B cell (primary cell): ENCODE measurements around the gene ADD3. TPM values are rescaled to one million over a fixed set of nuclear protein-coding genes. Genes with fewer than 3 reads are reported as not detected.

Experiments
- ATAC-seq: fragments of 200-7000 bp; cut with Tn5 transposase; one replicate; pipeline ENCODE4 v1.10.0; 2021; ENCODE audit warnings: low read depth, mild to moderate bottlenecking, moderate number of reproducible peaks, moderate library complexity
- CTCF ChIA-PET: fragments of 350-600 bp; sonication (Branson Sonifier 250); formaldehyde crosslinking; loops from one replicate; lab custom pipeline; 2021; ENCODE audit warnings: antibody characterized with exemption, inconsistent platforms; lab: Charles Lee
- POLR2A ChIA-PET: fragments of 350-600 bp; sonication (Branson Sonifier 250); formaldehyde crosslinking; loops from one replicate; lab custom pipeline; 2021; ENCODE audit warnings: antibody characterized with exemption; lab: Charles Lee
- DNase-seq: peaks from one replicate; pipeline ENCODE4 v3.0.0; 2013
- H2AFZ ChIP-seq: 2 replicates; pipeline ENCODE4 v1.6.1; 2012; ENCODE audit warnings: mild to moderate bottlenecking, low read depth, low read length; ENCODE audit not compliant: insufficient read depth, poor library complexity, severe bottlenecking
- H3K27ac ChIP-seq, 2 donors: 1 replicate in 1 of 2; 2 replicates in 1 of 2; pipeline ENCODE4 v1.5.1; 2012 to 2013; ENCODE audit warnings: low read length in 2 of 2, mild to moderate bottlenecking in 2 of 2, moderate library complexity in 1 of 2
- H3K27me3 ChIP-seq, 4 experiments: fragments of 200-600 bp in 1 of 4; sonication (generic) in 1 of 4; replicated peaks in 1 of 4; 1 replicate in 2 of 4; 2 replicates in 2 of 4; pipeline versions ENCODE4 v1.6.1 to v1.7.0; 2013 to 2016; ENCODE audit warnings: low read length in 3 of 4, mild to moderate bottlenecking in 2 of 4, mixed read lengths in 1 of 4, moderate library complexity in 1 of 4; ENCODE audit not compliant: insufficient read depth in 4 of 4, control insufficient read depth in 3 of 4; ENCODE audit errors: control extremely low read depth in 1 of 4
- H3K36me3 ChIP-seq, 2 experiments: replicated peaks in 1 of 2; 1 replicate in 1 of 2; 2 replicates in 1 of 2; pipeline versions ENCODE4 v1.6.1 to v1.7.1; 2013; ENCODE audit warnings: low read length in 1 of 2; ENCODE audit not compliant: insufficient read depth in 2 of 2, control insufficient read depth in 1 of 2; ENCODE audit errors: control extremely low read depth in 1 of 2, extremely low read depth in 1 of 2
- H3K4me1 ChIP-seq, 2 donors: fragments of 200-600 bp in 1 of 2; sonication (generic) in 1 of 2; 1 replicate in 1 of 2; 2 replicates in 1 of 2; pipeline versions ENCODE4 v1.5.1 to v1.6.1; 2013 to 2017; ENCODE audit warnings: low read length in 2 of 2; ENCODE audit not compliant: control insufficient read depth in 2 of 2, insufficient read depth in 2 of 2
- H3K4me2 ChIP-seq: replicated peaks from 2 replicates; pipeline ENCODE3; 2012; ENCODE audit warnings: mild to moderate bottlenecking, low read depth, low read length; ENCODE audit not compliant: poor library complexity, severe bottlenecking
- H3K4me3 ChIP-seq, 5 experiments: fragments of 200-600 bp in 1 of 5; sonication (generic) in 1 of 5; 1 replicate in 3 of 5; 2 replicates in 2 of 5; pipeline versions ENCODE4 v1.5.1 to v1.7.0; 2011 to 2016; ENCODE audit warnings: low read length in 4 of 5, mild to moderate bottlenecking in 4 of 5, low read depth in 2 of 5, control low read depth in 1 of 5, moderate library complexity in 1 of 5; ENCODE audit not compliant: insufficient read depth in 1 of 5; ENCODE audit errors: control extremely low read depth in 1 of 5, extremely low read depth in 1 of 5
- H3K79me2 ChIP-seq: fragments of 200-600 bp; sonication (generic); one replicate; pipeline ENCODE4 v1.6.0; 2016; ENCODE audit warnings: low read length; ENCODE audit not compliant: control insufficient read depth, insufficient read depth
- H3K9ac ChIP-seq: fragments of 200-600 bp; sonication (generic); 2 replicates; pipeline ENCODE4 v1.6.1; 2017; ENCODE audit warnings: mild to moderate bottlenecking, low read length, moderate library complexity
- H3K9me3 ChIP-seq, 3 donors: one replicate each; pipeline versions ENCODE4 v1.6.1 to v1.7.1; 2013; ENCODE audit warnings: low read length in 2 of 3; ENCODE audit not compliant: control insufficient read depth in 2 of 3, insufficient read depth in 1 of 3; ENCODE audit errors: control extremely low read depth in 1 of 3
- H4K20me1 ChIP-seq: 2 replicates; pipeline ENCODE4 v1.6.0; 2012; ENCODE audit warnings: mild to moderate bottlenecking, low read length; ENCODE audit not compliant: insufficient read depth, control insufficient read depth, poor library complexity, severe bottlenecking
- H3K27ac Mint-ChIP-seq: one replicate; pipeline ENCODE4 v1.8.0; 2021; ENCODE audit warnings: mixed read lengths
- H3K27me3 Mint-ChIP-seq: one replicate; pipeline ENCODE4 v1.8.0; 2021; ENCODE audit warnings: mixed read lengths
- H3K4me1 Mint-ChIP-seq: one replicate; pipeline ENCODE4 v1.8.0; 2021; ENCODE audit warnings: mixed read lengths
- H3K4me3 Mint-ChIP-seq: one replicate; pipeline ENCODE4 v1.8.0; 2021; ENCODE audit warnings: mixed read lengths
- H3K9me3 Mint-ChIP-seq: one replicate; pipeline ENCODE4 v1.8.0; 2022; ENCODE audit warnings: mixed read lengths; ENCODE audit not compliant: insufficient read depth
- EZH2 ChIP-seq: IDR thresholded peaks from 2 replicates; pipeline ENCODE4 v1.6.1; 2012; ENCODE audit warnings: borderline replicate concordance, low read depth, mild to moderate bottlenecking, moderate library complexity, low read length; ENCODE audit not compliant: insufficient read depth, poor library complexity, severe bottlenecking
- WGBS: methylation state at CpG from one replicate; pipeline ENCODE4 v1.1.5; 2013; ENCODE audit warnings: missing lambda C conversion rate; ENCODE audit not compliant: insufficient coverage; 5-methylcytosine and 5-hydroxymethylcytosine counted together
- intact Hi-C: fragments of 100-400 bp; cut with micrococcal nuclease; formaldehyde crosslinking; loops from one replicate; pipeline ENCODE4 v1.10.0; 2022
- polyA plus RNA-seq: library from polyadenylated mRNA; depleted of rRNA; stranded (reverse); fragments of >200 nt; gene quantifications from 2 replicates; pipeline ENCODE4 v1.2.3, GENCODE V29; 2012
- total RNA-seq, 2 donors: library from RNA; stranded (reverse); fragments of 120-200 nt in 1 of 2; gene quantifications; 1 replicate in 1 of 2; 2 replicates in 1 of 2; pipeline versions ENCODE4 v1.2.3 to v1.2.4, GENCODE V29; 2013 to 2022
- TF ChIP-seq, protein P1 (sequence below): fragments of 200-600 bp; IDR thresholded peaks from one replicate; pipeline ENCODE4 v1.8.0; 2022; ENCODE audit warnings: antibody characterized with exemption, mild to moderate bottlenecking

The ADD3 gene
- total and polyA plus RNA-seq, 2 donors (not counting 1 experiment from before 2014, with no cell fraction given): 156 to 185 TPM

DNA sequence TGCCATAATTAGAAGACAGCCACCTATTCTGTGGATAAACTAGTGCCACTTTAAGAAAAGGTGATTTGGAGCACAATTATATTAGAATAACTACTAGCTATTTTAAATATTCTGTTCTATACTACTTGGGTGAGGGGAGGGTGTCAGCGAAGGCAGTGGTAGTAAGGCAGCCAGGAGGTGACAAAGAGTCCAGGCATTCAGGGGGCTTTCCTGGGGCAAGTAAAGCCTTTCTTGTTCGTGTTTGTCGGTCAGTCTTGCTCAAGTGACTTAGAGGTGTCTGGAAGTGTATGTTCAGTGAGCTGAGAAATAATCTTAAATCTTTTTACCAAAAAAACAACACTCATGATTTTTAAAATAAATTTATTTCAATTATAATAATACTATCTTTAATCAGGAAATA is 34.4 kb downstream of the ADD3 start:
- Histone ChIP-seq H3K9me3 (peaks cover 0 to 2% (median 0%) of the 10 kb centered on the region in 3 donors), H3K9ac (no peak overlapping the region), H4K20me1 (peaks cover 23% of the 10 kb centered on the region), H3K27ac (no peak overlapping the region), H3K27me3 (no peaks in the 10 kb centered on the region), H3K79me2 (peaks cover 94% of the 10 kb centered on the region), H3K36me3 (no peaks in the 10 kb centered on the region), H3K4me3 (no peak overlapping the region), H3K4me1 (peaks cover 7 to 9% of the 10 kb centered on the region in 2 donors), H2AFZ (no peak overlapping the region), H3K4me2 (no peak overlapping the region)
- Mint-ChIP-seq H3K4me1 (peaks cover 42% of the 10 kb centered on the region), H3K4me3 (no peak overlapping the region), H3K27me3 (no peaks in the 10 kb centered on the region), H3K9me3 (no peaks in the 10 kb centered on the region), H3K27ac (no peak overlapping the region)
- intact Hi-C loops: loop anchor here (5.0 kb wide), 1 partner anchor 35 kb away; no protein-coding TSS in a partner anchor
- TF ChIP-seq, protein P1, sequence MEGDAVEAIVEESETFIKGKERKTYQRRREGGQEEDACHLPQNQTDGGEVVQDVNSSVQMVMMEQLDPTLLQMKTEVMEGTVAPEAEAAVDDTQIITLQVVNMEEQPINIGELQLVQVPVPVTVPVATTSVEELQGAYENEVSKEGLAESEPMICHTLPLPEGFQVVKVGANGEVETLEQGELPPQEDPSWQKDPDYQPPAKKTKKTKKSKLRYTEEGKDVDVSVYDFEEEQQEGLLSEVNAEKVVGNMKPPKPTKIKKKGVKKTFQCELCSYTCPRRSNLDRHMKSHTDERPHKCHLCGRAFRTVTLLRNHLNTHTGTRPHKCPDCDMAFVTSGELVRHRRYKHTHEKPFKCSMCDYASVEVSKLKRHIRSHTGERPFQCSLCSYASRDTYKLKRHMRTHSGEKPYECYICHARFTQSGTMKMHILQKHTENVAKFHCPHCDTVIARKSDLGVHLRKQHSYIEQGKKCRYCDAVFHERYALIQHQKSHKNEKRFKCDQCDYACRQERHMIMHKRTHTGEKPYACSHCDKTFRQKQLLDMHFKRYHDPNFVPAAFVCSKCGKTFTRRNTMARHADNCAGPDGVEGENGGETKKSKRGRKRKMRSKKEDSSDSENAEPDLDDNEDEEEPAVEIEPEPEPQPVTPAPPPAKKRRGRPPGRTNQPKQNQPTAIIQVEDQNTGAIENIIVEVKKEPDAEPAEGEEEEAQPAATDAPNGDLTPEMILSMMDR: no peak
- WGBS: 100% methylated on average over 1 of the region's 3 CpGs
- DNase-seq: no peak
- no peak for ATAC-seq
- CTCF ChIA-PET: interaction anchor here (1.2 kb wide), 1 partner anchor 158 kb away, joined by 3 read pairs; no protein-coding TSS in a partner anchor
- POLR2A ChIA-PET: no interaction called here

DNA sequence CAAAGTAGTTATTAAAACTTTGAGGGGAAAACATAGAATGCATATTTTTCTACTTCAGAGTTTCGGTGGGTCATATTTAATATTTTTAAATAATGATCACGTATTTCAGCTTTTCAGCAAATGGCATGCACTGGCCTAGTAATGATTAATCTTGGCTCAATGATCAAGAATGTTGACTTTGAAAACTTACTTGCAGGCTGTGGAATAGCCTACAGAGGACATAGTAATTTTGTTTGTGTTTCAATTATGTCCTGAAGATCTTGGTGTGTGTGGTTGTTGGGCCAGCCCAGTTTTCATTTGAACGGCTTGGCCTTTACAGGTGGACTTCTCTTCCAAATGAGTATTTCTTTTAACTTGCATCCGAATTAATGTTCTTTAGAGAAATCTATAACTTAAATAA is 35.1 kb downstream of the ADD3 start:
- Mint-ChIP-seq H3K9me3 (peaks cover under 1% of the 10 kb centered on the region), H3K27ac (no peak overlapping the region), H3K27me3 (no peaks in the 10 kb centered on the region), H3K4me1 (peaks cover 40% of the 10 kb centered on the region), H3K4me3 (no peak overlapping the region)
- DNase-seq (no peak), ATAC-seq (no peak)
- H3K36me3 ChIP-seq: no peaks in the 10 kb centered on the region
- H3K27me3 ChIP-seq: no peaks in the 10 kb centered on the region
- H3K79me2 ChIP-seq: peaks cover 95% of the 10 kb centered on the region
- no peak overlapping the region for H3K4me2 ChIP-seq
- H2AFZ ChIP-seq: no peak overlapping the region
- no CpG with 5 or more reads among the region's 4 CpGs for WGBS
- H4K20me1 ChIP-seq: peaks cover 23% of the 10 kb centered on the region
- no peak overlapping the region for H3K4me3 ChIP-seq
- H3K9ac ChIP-seq: no peak overlapping the region
- peaks cover 7 to 9% of the 10 kb centered on the region in 2 donors for H3K4me1 ChIP-seq
- ChIA-PET CTCF (no interaction called here), POLR2A (no interaction called here)
- H3K9me3 ChIP-seq: peaks cover under 1 to 6% (median 2%) of the 10 kb centered on the region in 3 donors
- no peak overlapping the region for H3K27ac ChIP-seq
- no peak for TF ChIP-seq EZH2
- TF ChIP-seq, protein P1: no peak
- intact Hi-C loops: loop anchor here (5.0 kb wide), 1 partner anchor 34 kb away; no protein-coding TSS in a partner anchor
